HG02610 (cell line): ENCODE results near the gene WTIP.

ENCODE experiments used
- ATAC-seq: cut with Tn5 transposase; IDR thresholded peaks from one replicate; pipeline ENCODE4 v1.9.1; 2021; ENCODE audit warnings: mild to moderate bottlenecking, moderate library complexity; ENCODE audit not compliant: unreplicated experiment

The WTIP gene

DNA sequence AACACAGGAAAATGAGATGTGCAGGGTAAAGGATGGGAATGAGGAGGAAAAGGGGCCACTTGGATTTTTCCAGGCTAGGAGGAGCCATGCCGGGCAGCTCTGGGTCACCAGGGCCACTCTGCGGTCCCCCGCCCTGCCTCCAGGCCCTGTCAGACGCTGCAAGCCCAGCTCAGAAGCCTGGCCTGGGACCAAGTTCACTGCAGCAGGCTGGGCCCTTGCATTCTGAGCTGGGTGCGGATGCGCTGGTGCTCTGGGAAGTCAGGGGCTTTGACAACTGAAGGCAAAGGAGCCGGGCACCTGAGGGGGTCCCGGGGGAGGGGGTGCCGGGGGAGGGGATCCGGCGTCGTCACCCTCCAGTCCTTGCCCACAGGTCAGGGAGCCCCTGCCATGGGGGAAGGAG lies 77.5 kb downstream of the WTIP start:
- no peak for ATAC-seq

- no peak for ATAC-seq
These were observed 78.7 kb downstream of the WTIP start for GRCh38 chr19:34560229-34560628.
